HG03025 (cell line): ENCODE results near the gene EPHB3.

Source experiments
- ATAC-seq: cut with Tn5 transposase; IDR thresholded peaks from one replicate; pipeline ENCODE4 v1.9.1; 2021; ENCODE audit warnings: mild to moderate bottlenecking, moderate library complexity; ENCODE audit not compliant: unreplicated experiment, low FRiP score

EPHB3 gene

DNA sequence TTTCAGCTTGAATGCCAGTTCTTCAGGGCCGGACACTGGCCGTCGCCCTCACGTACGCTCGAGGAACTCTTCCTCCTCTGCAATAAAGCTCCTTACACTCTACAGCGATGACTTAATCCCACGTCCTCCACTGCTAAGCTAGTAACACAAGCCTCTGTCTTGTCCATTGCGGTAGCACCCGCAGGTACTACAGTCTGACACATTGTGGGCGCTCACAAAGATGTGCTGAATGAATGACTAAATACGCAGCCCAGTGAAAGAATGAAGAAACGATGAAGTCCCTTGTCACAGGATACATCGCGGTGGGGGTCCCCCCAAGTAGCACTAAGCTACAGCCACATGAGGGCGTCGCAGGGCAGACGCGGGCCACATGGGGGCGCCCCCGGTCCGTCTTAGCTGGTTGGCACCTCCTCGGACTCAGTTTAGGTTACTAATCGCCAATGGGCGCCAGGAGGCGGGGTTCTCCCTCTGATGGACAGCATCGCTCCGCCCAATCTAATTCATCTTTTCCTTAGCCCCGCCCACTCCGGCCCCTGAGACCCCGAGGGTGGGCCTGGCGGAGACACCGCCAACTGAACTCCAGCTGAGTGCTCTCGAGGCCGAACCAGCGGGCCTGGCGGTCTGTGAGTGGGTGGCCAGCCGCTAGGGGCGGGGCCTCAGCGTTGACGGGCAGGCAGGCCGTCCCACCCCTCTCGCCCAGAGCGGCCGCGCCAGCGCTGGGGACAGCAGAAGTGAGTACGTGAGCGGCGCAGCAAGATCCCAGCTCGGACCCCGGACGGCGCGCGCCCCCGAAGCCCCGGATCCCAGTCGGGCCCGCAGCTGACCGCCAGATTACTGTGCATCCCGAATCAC is at the start of gene EPHB3:
Gene EPHB3, plus strand, starts transcription at position 725 of the 852 bp plus-strand sequence. CDS start 451 bp downstream, outside the sequence.
- ATAC-seq: peak; percentile 79

DNA sequence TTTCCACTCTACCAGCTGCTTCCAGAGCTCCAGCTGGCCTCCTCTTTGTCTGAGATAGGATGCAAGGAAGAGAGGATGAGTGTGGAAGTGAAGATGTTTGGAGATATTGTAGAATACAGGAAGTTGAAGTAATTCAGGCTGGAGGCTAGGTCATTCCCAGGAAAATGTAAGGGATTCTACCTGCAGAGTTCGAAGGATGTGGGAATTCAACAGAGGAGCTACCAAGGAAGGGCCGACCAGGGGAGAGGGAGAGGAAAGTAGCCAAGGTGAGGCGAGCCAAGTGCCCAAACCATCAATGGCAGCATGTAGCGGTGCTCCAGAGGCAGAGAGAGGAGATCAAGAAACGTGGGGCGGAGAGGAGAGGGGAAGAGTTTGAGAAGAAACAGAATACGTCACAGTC is 49.0 kb upstream of the EPHB3 start:
- no peak for ATAC-seq

DNA sequence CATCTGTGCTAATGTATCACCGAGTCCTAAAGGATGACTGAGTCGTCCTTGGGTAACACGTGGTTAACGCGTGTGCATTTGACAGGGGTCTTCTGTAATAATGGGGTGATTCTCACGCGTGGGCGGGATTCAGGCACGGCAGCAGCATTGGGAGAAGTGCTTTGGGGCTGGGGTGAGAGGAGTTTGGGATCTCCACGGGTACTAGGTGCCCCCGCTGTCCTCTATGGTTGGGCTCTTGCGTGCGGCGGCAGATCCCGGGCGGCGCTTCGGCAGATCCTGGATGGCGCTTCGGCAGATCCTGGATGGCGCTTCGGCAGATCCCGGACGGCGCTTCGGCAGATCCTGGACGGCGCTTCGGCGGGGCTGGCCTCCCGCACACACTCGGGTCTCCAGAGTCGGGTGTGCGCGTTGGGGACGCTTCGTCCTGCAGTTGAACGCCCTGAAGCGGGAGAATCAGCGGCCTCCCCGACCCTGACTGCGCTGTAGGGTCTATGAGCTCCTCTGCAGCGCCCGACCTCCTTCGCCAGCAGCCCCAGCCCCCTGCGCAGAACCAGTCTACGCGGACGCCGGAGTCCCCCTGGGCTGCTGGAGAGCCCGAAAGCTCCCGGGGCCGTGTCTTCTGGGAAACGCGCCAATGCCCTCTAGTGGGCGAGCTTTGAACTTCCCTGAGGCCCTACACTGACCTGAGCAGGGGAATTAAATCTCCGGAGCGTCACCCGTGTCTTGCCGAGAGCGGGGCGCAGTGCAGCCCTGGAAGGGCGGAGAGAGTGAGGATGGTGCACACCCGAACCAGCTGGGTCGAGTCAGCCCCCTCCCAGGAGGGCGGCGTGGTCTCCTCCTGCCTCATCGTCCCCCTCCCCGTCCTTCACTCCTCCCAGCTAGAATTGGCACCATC is 48.1 kb upstream of the EPHB3 start:
- ATAC-seq: peak; percentile 79

DNA sequence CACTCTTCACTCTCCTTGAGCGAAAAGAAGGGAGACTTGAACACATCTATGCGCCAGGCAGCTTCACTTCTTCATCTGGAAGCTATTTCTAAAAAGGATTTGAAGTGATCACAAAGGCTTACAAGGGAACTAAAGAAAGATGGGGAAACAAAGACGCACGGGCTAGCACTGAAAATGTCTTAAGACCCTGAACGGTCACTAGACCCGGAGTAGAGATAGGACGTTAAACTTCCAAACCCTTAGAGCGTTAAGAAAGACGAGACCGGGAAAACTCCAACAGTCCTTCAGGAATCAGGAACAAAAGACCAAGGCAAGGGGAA is 47.5 kb upstream of the EPHB3 start:
- no peak for ATAC-seq

DNA sequence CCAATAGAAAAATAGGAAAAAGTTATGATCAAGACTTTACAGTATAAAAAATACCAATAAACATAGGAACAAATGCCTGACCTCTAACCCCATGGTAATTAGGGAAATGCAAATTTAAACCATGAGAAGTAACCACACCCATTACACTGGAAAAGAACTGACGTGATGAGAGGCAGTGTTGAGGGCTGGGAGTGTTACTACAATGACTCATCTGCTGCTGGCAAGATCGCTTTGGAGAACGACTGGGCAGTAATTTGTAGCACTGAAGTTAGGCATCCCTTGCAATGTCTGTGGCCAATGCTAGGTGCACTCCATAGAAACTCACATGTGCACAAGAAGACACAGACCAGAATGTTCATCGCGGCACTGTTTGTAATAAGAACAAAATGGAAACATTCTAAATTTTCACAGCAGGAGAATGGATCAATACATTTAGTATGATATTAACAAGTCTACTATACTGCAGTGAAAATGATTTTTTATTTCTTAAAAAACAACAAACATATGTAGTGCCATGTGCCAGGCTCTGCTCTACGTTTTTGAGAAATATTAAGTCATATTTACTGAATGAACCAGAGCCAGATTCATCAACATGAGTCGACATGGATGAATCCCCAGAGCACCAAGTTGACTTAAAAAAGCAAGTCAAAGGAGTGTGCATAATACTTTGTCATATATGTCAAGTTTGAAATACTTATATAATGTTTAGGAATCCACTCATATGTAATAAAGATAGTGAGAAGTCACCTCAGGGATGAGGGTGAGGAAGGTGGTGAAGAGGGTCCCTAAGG is 37.6 kb upstream of the EPHB3 start:
- ATAC-seq: no peak

DNA sequence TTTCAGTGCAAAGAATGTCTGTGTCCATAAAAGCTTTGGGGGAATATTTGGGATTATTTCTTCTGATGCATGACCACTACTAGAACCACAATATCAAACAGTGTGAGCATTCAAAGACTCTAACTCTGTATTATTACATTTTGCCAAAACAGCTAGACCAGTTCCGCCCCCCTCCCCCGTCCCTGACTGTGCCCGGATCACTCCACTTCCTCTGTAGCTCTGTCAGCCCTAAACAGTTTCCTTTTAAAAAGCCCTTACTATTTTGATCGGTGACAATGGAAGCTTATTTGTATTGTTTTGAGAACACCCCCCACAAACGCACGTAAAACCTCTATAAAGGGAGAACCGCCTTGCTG is 36.6 kb upstream of the EPHB3 start:
- no peak for ATAC-seq

DNA sequence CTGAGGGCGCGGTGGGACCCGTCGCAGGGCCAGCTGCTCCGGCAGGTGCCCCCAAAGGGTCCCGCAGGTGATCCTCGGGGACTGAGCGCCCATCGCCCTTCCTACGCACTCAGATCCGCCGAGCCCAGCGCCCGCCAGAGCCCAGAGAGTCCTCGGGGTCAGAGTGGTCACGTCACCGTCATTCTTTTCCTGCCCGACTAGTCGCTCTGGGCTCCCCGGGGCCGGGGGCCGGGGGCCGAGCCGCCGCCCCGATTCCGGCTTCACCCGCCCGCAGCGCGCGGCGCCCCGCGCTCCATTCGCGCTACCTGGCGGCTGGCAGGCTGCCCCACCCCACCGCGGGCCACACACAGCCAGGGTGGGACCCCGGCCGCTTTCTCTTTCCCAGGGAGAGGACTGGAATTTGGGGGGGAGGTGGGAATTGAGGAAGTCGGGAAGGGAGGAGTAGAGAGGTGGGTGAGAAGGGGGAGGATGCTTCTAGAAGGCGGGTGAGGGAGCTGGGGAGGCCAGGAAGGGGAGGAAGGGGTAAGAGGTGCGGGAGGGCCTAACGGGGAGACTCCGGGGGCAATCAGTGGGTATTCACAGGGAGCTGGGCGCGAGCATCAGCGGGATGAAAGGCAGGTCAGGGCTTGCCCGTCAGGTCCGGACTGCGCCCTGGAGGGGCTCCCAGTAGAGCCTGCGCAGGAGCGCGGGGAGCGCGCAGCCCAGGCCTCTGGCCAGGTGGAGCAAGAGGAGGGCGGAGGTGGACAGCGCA is 36.1 kb upstream of the EPHB3 start:
- ATAC-seq: no peak

DNA sequence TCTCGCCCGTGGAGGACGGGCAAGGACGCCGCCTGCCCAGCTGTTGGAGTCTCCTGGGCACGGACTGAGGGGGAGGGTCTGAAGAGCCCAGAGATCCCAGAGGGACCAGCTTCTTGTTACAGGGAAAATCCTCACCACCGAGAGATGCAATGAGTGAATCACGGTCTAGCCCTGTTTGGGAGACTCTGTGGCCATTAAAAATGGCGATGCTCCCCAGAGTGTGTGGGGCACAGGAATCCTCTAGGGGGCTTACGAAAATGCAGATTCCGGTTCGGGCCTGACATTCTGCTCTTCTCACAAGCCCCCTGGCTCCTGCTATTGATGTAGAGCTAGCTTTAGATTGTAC is 35.5 kb upstream of the EPHB3 start:
- no peak for ATAC-seq

DNA sequence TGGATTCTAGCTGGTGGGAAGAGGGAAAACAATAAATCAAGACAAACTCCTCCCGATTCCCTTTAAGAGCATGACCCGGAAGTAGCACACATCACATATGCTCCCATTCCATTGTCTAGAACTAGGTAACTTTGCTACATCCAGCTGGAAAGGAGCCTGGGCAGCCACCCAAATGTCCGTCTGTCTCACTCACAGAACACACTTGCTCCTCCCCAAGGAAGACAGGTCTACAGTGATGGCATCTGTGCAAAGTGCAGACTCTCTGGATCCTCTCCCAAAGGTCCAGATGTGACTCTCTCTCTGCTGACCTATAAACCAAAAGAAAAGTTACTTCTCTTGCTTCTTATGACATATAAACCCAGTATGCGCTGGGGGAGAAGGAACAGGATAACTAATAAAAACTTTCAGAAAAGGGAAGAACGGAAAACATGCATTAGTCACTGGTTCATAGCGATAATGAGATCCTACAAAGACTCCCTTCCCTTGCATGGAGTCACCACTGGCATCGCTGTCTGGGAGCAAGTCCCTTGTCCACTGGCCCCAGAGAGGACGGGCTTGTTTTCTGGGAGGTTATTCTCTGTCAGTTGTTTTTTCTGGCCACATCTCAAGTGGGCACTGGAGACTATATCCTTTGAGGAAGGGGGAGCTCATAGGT is 29.8 kb upstream of the EPHB3 start:
- no peak for ATAC-seq

DNA sequence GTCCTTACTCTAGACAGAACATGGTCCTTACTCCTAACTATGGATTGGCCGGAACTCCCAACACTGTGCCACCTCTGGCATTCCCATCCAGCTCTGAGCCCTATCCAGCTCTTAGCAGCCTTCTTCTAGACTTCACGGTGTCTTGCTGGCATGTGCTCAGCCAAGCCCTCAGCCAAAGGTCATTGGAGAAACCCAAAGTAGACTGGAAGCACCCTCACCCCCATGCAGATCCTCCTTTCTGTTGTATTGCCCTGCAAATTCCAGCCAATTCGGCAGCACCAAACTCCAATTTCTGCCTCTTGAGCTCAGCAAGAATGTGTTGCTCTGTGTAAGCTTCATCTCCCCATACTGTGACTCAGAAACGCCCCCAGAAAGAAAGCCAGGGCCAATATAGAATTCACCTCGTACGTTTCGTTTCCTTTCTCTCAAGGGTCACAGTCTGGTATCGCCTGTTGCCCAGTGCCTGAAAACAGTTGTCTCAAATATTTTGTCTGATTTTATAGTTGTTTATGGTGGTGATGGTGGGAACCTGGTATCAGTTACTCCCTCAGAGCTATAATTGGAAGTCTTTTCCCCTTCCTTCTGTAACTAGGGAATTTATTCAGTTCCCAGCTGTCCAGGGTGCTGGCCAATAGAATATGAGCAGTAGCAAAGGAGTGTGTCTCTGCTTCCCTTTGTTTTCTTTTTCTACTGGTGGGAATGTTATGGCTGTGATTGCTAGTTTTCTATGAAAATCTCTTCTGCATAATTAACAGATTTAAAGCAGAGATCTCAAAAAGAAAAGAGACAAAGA is 28.4 kb upstream of the EPHB3 start:
- ATAC-seq: no peak

DNA sequence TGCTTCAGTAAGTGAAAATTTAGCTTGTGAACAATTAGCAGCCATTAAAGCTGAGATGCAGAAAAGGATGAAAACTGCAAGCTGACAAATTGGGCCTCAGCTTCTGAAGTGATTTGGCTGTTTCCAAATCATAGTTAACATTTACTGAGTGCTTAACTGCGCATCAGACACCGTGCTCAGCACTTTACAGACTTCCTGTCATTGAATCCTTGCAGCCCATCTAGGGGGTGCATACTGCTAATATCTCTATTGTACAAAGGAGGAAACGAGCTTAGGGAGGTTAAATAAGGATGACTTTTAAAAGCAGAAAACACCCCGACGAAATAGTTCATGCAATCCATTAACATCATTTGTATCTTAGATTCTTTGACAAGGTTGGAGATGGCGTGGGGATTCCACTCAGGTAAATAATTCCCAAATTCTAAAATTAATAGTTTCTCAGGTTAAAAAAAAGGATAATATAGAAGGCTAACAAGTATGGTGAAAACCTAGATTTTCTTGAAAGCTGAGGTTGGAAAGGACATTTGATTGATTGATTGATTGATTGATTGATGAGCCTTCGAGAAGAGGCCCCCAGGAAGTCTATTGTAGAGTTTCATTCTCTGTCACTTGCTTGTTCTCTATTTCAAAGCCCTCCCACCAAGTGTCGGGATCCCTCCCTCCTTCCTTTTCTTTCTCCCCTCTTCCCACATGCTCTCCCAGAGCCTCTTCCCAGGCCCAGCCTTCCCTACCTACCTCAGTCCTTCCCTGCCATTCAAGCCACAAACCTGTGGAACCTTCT is 23.5 kb upstream of the EPHB3 start:
- ATAC-seq: no peak

DNA sequence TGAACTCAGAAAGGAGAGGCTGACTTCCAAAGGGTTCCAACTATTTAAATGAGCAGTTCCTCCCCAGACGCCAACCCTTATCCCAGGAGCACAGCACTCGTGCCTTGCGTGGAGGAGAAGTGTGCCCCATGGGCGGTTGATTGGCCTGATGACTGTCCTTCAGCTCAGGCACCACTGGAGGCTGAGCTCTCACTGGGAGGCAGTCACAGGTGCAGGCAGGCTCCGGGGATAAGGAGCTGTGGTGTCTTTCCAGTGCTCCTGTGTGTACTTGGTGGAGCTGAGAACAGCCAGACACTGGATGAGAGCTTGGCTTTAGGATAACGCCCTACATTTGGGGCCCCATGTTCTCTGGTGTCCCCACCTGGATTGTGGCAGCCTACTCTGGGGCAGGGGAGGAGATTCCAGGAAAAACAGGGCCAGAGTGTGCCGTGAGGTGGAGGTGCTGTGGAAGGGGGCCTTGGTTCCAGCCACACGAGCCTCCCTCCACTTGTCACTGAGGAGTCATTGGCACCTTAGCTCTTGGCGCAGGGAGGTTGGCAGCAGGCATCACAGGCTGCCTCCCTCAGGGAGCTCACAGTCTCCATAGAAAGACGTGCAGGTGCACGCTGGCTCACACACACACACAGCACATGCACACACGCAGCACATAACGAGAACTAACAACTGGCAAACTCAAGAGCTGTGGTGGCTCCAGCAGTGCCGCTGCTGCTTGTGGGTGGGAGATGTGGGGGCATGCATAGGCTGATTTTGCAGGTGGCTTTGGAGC is 22.7 kb upstream of the EPHB3 start:
- ATAC-seq: no peak

DNA sequence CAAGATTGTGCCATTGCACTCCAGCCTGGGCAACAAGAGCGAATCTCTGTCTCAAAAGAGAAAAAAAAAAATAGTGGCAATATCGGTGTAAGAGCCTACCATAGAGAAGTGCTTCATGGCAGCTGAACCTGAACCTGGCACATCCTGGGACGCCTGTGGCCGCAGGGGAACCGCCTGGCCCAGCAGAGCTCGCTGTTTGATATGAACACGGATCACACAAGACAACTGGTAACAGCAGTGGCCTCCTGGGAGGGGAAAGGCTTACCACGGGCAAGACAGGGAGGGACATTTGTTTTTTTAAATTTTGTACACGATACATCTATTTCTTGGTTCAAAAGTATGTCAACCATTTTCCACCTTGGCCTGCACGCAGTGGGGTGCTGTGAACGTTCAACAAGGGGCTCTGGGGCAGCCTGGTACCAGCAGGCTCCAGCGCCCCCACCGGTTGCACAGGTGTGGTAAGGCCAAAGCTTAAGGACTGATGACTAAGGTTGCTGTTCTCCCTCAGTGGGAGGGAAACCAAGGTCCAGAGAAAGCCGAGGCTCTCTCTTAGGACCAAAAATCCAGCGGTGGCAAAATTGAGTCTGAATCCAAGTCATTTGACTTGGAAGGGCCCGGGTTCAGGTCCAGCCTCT is 21.7 kb upstream of the EPHB3 start:
- no peak for ATAC-seq

DNA sequence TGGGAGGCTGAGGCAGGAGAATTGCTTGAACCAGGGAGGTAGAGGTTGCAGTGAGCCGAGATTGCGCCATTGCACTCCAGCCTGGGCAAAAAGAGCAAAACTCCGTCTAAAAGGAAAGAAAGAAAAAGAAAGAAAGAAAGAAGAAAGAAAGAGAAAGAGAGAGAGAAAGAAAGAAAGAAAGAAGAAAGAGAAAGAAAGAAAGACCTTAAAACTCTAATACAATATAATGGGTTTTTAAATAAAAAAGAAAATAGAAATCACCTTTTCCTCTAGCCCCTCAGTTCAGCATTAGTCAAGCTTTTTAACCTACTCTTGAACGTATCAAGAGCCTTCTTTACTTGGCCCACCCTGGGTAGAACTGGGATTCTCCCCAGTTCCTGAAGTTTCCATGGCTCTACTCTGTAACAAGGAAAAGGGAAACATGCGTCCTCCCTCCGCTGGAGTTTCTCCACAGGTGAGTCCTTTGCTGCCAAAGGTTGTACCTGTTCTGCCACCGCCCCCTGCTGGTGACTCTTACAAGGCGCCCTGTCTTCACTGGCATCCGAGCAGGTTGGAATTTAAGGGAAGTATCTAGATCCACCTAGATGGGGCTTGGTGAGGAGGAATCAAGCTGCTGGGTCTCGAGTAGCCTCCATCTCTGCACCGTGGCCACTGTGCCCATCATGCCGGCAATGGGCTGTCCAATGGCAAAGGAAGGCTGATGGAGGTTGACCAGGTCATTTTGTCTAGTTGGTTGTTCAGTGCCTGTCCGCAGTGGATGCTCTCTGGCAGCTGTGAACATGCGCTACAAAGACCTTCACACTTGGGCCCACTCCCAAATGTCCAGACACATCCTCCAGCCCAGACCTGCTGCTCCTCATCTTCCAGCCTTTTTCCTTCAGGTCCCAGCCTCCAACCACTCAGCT is 20.6 kb upstream of the EPHB3 start:
- no peak for ATAC-seq

DNA sequence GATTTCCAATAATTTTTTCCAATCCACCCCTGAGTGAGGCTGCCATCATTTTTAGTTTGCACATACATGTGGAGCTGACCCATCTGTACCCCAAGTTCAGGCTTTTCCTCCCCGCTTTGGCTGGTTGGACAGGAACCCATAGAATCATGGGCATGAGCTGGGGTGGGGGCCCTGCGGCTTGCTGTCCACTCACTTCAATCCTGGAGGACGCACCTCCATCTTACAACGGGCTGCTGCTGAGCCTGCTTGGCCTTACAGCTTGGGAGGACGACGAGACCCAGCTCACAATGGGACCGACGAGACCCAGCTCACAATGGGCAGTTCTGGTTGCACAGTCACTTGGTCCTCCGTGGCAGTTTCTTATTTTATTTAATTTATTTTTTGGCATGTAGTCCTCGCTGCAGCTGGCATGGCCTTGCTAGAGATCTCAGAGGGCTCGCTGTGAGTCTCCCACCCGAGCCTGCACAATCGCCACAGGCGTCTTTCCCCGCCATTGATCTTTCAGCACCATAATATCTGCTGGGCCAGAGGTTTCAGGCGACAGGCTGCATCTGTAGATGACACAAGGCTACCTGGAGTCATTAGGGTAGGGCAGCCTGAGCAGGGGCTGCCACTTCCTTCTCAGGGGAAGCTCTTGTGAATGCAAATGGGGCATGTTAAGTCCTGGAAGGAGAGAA is 19.6 kb upstream of the EPHB3 start:
- ATAC-seq: no peak

DNA sequence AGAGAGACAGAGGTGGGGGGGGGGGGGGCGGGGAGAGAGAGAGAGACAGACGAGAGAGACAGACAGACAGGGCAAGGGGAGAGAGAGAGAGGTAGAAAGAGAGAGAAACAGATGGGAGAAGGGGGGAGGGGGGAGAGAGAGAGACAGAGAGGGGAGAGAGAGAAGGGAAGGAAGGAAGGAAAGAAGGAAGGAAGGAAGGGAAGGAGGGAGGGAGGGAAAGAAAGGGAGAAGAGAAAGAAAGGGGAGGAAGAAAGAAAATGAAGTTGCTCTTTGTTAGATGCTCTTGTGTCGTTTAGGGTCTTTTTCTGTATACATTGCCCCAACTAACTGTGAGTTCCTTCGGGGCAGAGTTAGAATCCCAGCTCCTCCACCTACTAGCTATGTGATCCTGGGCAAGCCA is 19.0 kb upstream of the EPHB3 start:
- no peak for ATAC-seq
